ENCODE data around the gene PINK1.
"Not testable (repeated sequence)": the region's sequence is repeated elsewhere in the genome, so short reads cannot be mapped to it uniquely, and the experiment has no call there.

The PINK1 gene

DNA sequence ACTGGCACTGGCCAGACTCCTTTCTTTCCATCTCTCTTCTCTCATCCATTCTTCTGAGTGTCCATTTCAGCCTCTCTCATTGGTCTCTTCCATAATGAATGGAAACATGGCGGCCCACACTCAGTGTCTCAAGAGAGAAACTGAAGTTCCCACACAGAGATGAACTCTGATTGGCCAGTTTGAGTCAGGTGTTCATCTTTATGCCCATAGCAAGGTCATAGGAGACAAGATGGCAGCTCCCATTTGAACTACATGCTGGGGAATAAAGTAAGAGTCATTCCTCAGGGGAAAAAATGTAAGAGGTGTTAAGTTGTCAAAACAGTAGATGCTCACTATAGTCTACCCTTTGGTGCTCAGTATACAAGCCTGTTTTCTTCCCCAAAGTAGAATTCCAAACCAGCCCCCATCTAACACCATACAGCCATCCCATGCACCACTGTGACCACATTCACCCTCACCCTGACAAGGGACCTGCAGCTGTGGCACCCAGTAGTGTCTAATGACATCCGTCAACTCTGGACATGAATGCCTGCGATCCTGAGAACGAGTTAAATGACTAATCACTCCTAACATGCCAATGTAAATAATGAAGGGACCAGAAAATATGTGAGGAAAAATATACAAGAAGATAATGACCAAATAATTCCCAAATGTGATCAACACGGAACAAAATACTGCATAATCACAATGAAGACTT lies 32.0 kb upstream of the PINK1 start:
- Histone ChIP-seq H3K36me3 (replicated peaks; ENCODE audit: low read depth, low read length) (no peaks in the 10 kb centered on the region), H3K4me3 (ENCODE audit: low read length) (no peak overlapping the region), H3K4me2 (ENCODE audit: low read length) (no peak overlapping the region), H2AFZ (ENCODE audit: low read depth, low read length) (no peak overlapping the region), H3K27ac (ENCODE audit: low read length) (no peak overlapping the region), H3K4me1 (ENCODE audit: low read length) (no peaks in the 10 kb centered on the region), H3K9me3 (ENCODE audit: insufficient read depth, low read length) (no peaks in the 10 kb centered on the region), H4K20me1 (ENCODE audit: insufficient read depth, low read length) (no peaks in the 10 kb centered on the region), H3K27me3 (ENCODE audit: low read depth, low read length) (no peaks in the 10 kb centered on the region), H3K79me2 (ENCODE audit: low read length) (no peaks in the 10 kb centered on the region), H3K9ac (ENCODE audit: low read length) (no peak overlapping the region)
- TF ChIP-seq CTCF (IDR thresholded peaks at IDR 0.05; ENCODE audit: low read depth, low read length), result no peak
- no peak for TF ChIP-seq EZH2phosphoT487 (IDR thresholded peaks at IDR 0.05; ENCODE audit: low read depth)

GRCh38 chr1:20602851-20603450 lies 30.3 kb upstream of the PINK1 start:
- Histone ChIP-seq H3K4me3 (ENCODE audit: low read length) (no peak overlapping the region), H3K9me3 (ENCODE audit: insufficient read depth, low read length) (no peaks in the 10 kb centered on the region), H3K4me1 (ENCODE audit: low read length) (no peaks in the 10 kb centered on the region), H2AFZ (ENCODE audit: low read depth, low read length) (no peak overlapping the region), H3K4me2 (ENCODE audit: low read length) (no peak overlapping the region), H3K36me3 (replicated peaks; ENCODE audit: low read depth, low read length) (no peaks in the 10 kb centered on the region), H3K79me2 (ENCODE audit: low read length) (no peaks in the 10 kb centered on the region), H3K27me3 (ENCODE audit: low read depth, low read length) (0 out of 2 replicates have a peak, but pooled peaks cover 2% of the 10 kb centered on the region), H3K9ac (ENCODE audit: low read length) (no peak overlapping the region), H3K27ac (ENCODE audit: low read length) (no peak overlapping the region), H4K20me1 (ENCODE audit: insufficient read depth, low read length) (no peaks in the 10 kb centered on the region)
- TF ChIP-seq CTCF (IDR thresholded peaks at IDR 0.05; ENCODE audit: low read depth, low read length) (no peak), EZH2phosphoT487 (IDR thresholded peaks at IDR 0.05; ENCODE audit: low read depth) (no peak)

- Histone ChIP-seq H3K4me3 (ENCODE audit: low read length) (no peak overlapping the region), H3K9me3 (ENCODE audit: insufficient read depth, low read length) (no peaks in the 10 kb centered on the region), H3K27me3 (ENCODE audit: low read depth, low read length) (0 out of 2 replicates have a peak, but pooled peaks cover 2% of the 10 kb centered on the region), H3K9ac (ENCODE audit: low read length) (no peak overlapping the region), H3K79me2 (ENCODE audit: low read length) (no peaks in the 10 kb centered on the region), H2AFZ (ENCODE audit: low read depth, low read length) (no peak overlapping the region), H3K27ac (ENCODE audit: low read length) (no peak overlapping the region), H3K4me1 (ENCODE audit: low read length) (no peaks in the 10 kb centered on the region), H4K20me1 (ENCODE audit: insufficient read depth, low read length) (no peaks in the 10 kb centered on the region), H3K36me3 (replicated peaks; ENCODE audit: low read depth, low read length) (no peaks in the 10 kb centered on the region), H3K4me2 (ENCODE audit: low read length) (no peak overlapping the region)
- TF ChIP-seq EZH2phosphoT487 (IDR thresholded peaks at IDR 0.05; ENCODE audit: low read depth), result no peak
Measured at GRCh38 chr1:20603504-20604464, 29.5 kb upstream of the PINK1 start.

DNA sequence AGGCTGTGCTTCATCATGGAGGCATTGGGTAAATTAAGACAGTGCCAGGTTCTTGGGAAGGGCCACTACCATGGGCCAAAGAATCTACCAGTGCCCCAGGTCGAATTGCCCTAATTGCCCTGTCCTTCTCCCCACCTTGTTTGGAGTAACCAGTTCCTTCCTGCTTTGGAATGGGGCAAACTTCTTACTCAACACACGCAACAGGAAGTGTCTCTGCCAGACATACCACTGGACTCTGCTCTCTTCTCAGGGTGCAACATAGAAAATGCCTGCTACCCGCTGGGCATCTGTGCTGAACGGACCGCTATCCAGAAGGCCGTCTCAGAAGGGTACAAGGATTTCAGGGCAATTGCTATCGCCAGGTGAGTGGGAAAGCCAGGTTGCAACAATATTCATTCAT lies 28.6 kb upstream of the PINK1 start:
- Histone ChIP-seq H3K9me3 (ENCODE audit: insufficient read depth, low read length) (no peaks in the 10 kb centered on the region), H3K79me2 (ENCODE audit: low read length) (no peaks in the 10 kb centered on the region), H2AFZ (ENCODE audit: low read depth, low read length) (no peak overlapping the region), H3K4me1 (ENCODE audit: low read length) (no peaks in the 10 kb centered on the region), H4K20me1 (ENCODE audit: insufficient read depth, low read length) (no peaks in the 10 kb centered on the region), H3K4me2 (ENCODE audit: low read length) (no peak overlapping the region), H3K36me3 (replicated peaks; ENCODE audit: low read depth, low read length) (no peaks in the 10 kb centered on the region), H3K9ac (ENCODE audit: low read length) (no peak overlapping the region), H3K27me3 (ENCODE audit: low read depth, low read length) (0 out of 2 replicates have a peak, but pooled peaks cover 2% of the 10 kb centered on the region), H3K4me3 (ENCODE audit: low read length) (no peak overlapping the region), H3K27ac (ENCODE audit: low read length) (no peak overlapping the region)
- TF ChIP-seq CTCF (IDR thresholded peaks at IDR 0.05; ENCODE audit: low read depth, low read length), result no peak
- no peak for TF ChIP-seq EZH2phosphoT487 (IDR thresholded peaks at IDR 0.05; ENCODE audit: low read depth)

DNA sequence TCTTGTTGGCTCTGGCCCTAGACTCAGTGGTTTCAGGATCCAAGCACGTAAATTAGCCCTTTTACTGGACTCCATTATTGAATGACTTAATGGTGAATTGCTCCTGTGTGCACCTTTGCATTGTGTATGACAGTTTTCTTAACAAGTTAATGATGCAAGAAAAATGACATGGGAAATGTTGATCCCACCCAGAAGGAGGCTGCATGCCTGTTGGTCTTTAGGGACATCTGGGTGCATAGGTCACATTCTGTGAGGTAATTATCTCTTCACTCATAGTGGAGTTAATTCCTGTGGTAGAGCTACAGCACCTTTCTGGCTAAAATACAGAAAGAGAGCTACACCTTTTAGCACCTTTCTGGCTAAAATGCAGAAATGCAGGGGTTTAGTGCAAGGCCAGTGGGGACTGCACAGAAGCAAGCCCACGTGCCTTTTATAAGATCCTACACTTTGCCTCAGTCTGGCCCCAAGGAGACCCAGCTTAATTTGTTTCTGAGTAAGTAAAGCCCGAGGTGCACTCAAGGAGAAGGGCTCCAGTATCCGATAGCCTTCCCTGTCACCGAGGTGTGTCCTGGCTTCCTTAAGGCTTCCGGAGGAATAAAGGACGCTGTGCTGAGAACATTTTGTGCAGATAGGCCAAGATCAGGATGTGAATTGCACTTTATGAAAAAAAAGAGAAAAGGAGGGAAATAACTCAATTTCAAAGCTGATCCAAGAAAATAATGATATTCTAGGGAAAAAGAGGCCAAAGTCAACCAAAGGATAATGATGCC lies 26.3 kb upstream of the PINK1 start:
- not testable (repeated sequence) for H3K4me2 ChIP-seq (ENCODE audit: low read length); H3K27me3 ChIP-seq (ENCODE audit: low read depth, low read length); H3K79me2 ChIP-seq (ENCODE audit: low read length); H3K27ac ChIP-seq (ENCODE audit: low read length); H3K4me1 ChIP-seq (ENCODE audit: low read length); H3K36me3 ChIP-seq (replicated peaks; ENCODE audit: low read depth, low read length); H3K9ac ChIP-seq (ENCODE audit: low read length); H2AFZ ChIP-seq (ENCODE audit: low read depth, low read length); H3K9me3 ChIP-seq (ENCODE audit: insufficient read depth, low read length); H3K4me3 ChIP-seq (ENCODE audit: low read length); H4K20me1 ChIP-seq (ENCODE audit: insufficient read depth, low read length)
